ENCODE data around the gene ABCB11.

DNA sequence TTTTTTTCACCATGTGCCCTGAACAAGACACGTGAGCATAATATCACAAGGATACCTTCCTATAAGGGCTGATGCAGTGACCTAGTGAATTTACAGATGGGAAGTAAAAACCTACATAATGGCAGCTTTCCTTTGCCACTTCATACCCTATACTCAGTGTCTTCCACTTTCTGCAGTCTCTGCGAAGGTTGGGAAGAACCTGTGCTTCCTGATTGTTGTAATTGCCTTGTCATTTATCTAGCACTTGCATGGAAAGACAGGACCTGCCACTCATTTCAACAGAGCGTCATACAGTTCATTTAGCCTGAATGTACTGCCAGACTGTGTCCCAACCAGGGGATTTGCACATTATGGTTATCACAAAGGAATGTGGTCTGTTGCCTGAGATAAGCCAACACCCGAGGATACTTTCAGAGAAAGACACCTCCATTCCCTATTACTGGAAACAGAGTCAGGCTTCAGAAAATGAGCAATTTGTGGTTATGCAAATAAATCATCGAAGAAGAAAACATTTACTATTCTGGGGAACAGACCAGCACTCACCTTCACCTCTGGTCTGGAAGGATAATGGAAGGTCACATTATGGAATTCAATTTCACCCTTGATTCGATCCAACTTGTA, 55.0 kb downstream of the ABCB11 start:
- TF ChIP-seq, protein P1, sequence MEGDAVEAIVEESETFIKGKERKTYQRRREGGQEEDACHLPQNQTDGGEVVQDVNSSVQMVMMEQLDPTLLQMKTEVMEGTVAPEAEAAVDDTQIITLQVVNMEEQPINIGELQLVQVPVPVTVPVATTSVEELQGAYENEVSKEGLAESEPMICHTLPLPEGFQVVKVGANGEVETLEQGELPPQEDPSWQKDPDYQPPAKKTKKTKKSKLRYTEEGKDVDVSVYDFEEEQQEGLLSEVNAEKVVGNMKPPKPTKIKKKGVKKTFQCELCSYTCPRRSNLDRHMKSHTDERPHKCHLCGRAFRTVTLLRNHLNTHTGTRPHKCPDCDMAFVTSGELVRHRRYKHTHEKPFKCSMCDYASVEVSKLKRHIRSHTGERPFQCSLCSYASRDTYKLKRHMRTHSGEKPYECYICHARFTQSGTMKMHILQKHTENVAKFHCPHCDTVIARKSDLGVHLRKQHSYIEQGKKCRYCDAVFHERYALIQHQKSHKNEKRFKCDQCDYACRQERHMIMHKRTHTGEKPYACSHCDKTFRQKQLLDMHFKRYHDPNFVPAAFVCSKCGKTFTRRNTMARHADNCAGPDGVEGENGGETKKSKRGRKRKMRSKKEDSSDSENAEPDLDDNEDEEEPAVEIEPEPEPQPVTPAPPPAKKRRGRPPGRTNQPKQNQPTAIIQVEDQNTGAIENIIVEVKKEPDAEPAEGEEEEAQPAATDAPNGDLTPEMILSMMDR (IDR thresholded peaks at IDR 0.05; ENCODE audit: low read depth, low read length), result no peak
- TF ChIP-seq EZH2phosphoT487 (IDR thresholded peaks at IDR 0.05; ENCODE audit: low read depth), result no peak

Measured in OCI-LY3 (cell line).